Type B pancreatic cell (in vitro differentiated cells): Measurements from ENCODE around the gene MRPL23. TPM values are rescaled to one million over a fixed set of nuclear protein-coding genes. Genes with fewer than 3 reads are reported as not detected.

Source experiments
- DNase-seq: peaks from one replicate; pipeline ENCODE4 v3.0.0; 2021; ENCODE audit warnings: mixed read lengths; ENCODE audit not compliant: unreplicated experiment; ENCODE audit errors: extremely low spot score
- H3K27ac Mint-ChIP-seq: 2 replicates; pipeline ENCODE4 v1.8.0; 2021; ENCODE audit warnings: mild to moderate bottlenecking, mixed read lengths
- H3K27me3 Mint-ChIP-seq: 2 replicates; pipeline ENCODE4 v1.8.0; 2021; ENCODE audit warnings: mixed read lengths
- H3K36me3 Mint-ChIP-seq: 2 replicates; pipeline ENCODE4 v1.8.0; 2021; ENCODE audit warnings: mixed read lengths
- H3K4me1 Mint-ChIP-seq: one replicate; pipeline ENCODE4 v1.8.0; 2021; ENCODE audit warnings: mixed read lengths; ENCODE audit not compliant: unreplicated experiment
- H3K4me3 Mint-ChIP-seq: 2 replicates; pipeline ENCODE4 v1.8.0; 2021; ENCODE audit warnings: mild to moderate bottlenecking, mixed read lengths
- H3K9me3 Mint-ChIP-seq: 2 replicates; pipeline ENCODE4 v1.8.0; 2021; ENCODE audit warnings: mixed read lengths
- CTCF ChIP-seq: fragments of 200-600 bp; sonication (generic); conservative IDR thresholded peaks from 2 replicates; pipeline ENCODE4 v1.5.0; 2021; ENCODE audit warnings: antibody characterized with exemption, mild to moderate bottlenecking
- total RNA-seq: library from RNA; stranded (reverse); gene quantifications from 2 replicates; pipeline ENCODE4 v1.2.1, GENCODE V29; 2021; ENCODE audit warnings: low replicate concordance

The MRPL23 gene
- total RNA-seq, 1 donor from 2014 or later = 46.1 TPM

GRCh38 chr11:1916132-1916985 lies 30.8 kb upstream of the MRPL23 start:
- H3K4me3 Mint-ChIP-seq = no peak overlapping the region
- H3K27ac Mint-ChIP-seq = no peak overlapping the region
- H3K9me3 Mint-ChIP-seq = no peaks in the 10 kb centered on the region
- peaks cover 6% of the 10 kb centered on the region for H3K36me3 Mint-ChIP-seq
- no peaks in the 10 kb centered on the region for H3K27me3 Mint-ChIP-seq
- DNase-seq = no peak
- H3K4me1 Mint-ChIP-seq = peaks cover 8% of the 10 kb centered on the region
- TF ChIP-seq CTCF = no peak

DNA sequence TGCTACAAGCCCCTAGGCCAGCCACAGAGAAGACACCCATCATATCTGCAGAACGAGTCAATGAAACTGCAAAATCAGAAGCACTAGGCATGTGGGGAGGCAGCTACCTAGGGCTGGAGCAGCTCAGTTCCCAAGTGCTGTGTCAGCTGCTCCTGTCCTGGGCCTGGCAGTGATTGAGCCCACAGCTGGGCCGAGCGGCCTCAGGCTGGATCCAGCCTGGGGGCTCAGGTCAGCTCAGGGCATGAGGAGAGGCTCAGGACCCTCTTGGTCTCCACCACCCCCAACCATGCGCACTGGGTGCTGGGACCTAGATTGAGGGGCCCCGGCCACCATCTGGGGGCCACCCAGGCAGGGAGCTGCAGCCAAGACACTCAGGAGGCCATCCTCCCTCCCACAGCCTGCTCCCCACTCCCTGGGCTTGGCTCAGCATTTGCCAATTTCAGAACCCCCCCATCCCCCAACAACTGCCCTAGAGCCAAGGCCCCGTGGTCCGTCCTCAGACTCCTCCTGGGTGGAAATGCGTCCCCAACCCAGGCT lies 30.1 kb upstream of the MRPL23 start:
- H3K27ac Mint-ChIP-seq = no peak overlapping the region
- H3K4me3 Mint-ChIP-seq = no peak overlapping the region
- no peak for TF ChIP-seq CTCF
- DNase-seq = no peak
- peaks cover 13% of the 10 kb centered on the region for H3K4me1 Mint-ChIP-seq
- no peaks in the 10 kb centered on the region for H3K27me3 Mint-ChIP-seq
- peaks cover 6% of the 10 kb centered on the region for H3K36me3 Mint-ChIP-seq
- no peaks in the 10 kb centered on the region for H3K9me3 Mint-ChIP-seq

GRCh38 chr11:1917523-1918435 lies 29.4 kb upstream of the MRPL23 start:
- H3K9me3 Mint-ChIP-seq = no peaks in the 10 kb centered on the region
- no peak for DNase-seq

DNA sequence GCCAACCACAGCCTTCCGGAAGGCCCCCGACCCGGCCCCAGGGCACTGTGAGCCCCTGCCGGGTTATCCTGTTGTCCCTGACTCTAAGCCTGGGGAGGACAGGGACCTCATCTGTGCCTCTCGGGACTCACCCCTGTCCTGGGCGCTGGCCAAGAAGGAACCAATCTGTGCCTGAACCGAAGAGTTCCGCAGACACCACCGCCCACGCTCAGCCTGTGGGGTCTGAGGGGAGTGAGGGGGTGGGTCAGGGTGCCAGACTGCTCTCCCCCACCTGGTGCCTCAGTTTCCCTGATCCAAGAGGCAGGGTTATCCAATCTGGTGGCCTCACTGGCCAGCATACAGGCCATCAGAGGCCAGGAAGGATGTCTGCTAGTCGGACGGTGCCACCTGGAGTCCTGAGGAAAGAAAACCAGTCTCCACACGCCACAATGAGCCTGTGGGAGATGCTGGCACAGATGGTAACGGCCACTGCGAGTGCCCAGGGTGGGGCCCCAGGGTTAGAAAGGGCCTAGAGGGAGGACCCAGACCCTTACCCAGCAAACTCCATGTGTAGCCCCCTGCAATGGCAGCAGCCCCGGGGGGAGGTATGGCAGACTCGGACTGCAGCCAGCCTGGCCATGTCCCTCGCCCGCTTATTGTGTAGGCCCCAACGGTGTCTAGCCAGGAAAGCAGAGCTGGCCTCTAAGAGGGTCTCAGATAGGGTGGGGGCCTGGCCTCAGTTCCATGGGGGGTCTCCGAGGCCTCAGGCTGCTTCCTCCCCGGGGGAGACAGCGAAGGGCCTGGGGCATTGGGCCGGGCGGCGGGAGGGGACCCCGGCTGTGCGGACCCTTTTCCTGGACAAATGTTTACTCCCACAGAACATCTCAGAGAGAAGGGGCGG lies 28.5 kb upstream of the MRPL23 start:
- Mint-ChIP-seq H3K27ac (no peak overlapping the region), H3K27me3 (no peaks in the 10 kb centered on the region), H3K36me3 (peaks cover 6% of the 10 kb centered on the region), H3K9me3 (no peaks in the 10 kb centered on the region), H3K4me1 (peaks cover 16% of the 10 kb centered on the region), H3K4me3 (no peak overlapping the region)
- no peak for DNase-seq
- no peak for TF ChIP-seq CTCF

More at GRCh38 chr11:1917523-1918435, 29.4 kb upstream of the MRPL23 start:
- Mint-ChIP-seq H3K27me3 (no peaks in the 10 kb centered on the region), H3K4me1 (peaks cover 13% of the 10 kb centered on the region), H3K4me3 (no peak overlapping the region), H3K36me3 (peaks cover 6% of the 10 kb centered on the region), H3K27ac (no peak overlapping the region)
- peak; percentile 61 for TF ChIP-seq CTCF
